GM12878 (cell line): ENCODE results near the gene TXN2. TPM values are rescaled to one million over a fixed set of nuclear protein-coding genes. Genes with fewer than 3 reads are reported as not detected.

Experiments used
- ATAC-seq: fragments of 200-7000 bp; cut with Tn5 transposase; 3 replicates; pipeline ENCODE4 v1.9.1; 2020; ENCODE audit warnings: mild to moderate bottlenecking, moderate library complexity
- BruUV-seq: library from RNA; stranded (reverse); fragments of 400-500 nt; replicated peaks from 2 replicates; lab custom pipeline; 2021; lab: Mats Ljungman, UMichigan
- CTCF ChIA-PET: fragments of 300-600 bp; sonication (Branson Sonifier 250); formaldehyde crosslinking; extraction: SDS; loops from one replicate; lab custom pipeline; 2021; ENCODE audit warnings: inconsistent platforms; lab: Yijun Ruan, JAX
- POLR2A ChIA-PET: fragments of 350-600 bp; formaldehyde crosslinking; extraction: SDS; loops from one replicate; lab custom pipeline; 2021; ENCODE audit warnings: inconsistent platforms; lab: Charles Lee
- RAD21 ChIA-PET: fragments of 300-600 bp; sonication (Branson Sonifier 250); formaldehyde crosslinking; loops from one replicate; lab custom pipeline; 2023; ENCODE audit warnings: antibody characterized with exemption; ENCODE audit not compliant: unreplicated experiment; lab: Charles Lee
- SMC1A ChIA-PET: fragments of 300-600 bp; sonication (Branson Sonifier 250); formaldehyde crosslinking; loops from one replicate; lab custom pipeline; 2023; ENCODE audit not compliant: unreplicated experiment, uncharacterized antibody; lab: Charles Lee
- DNase-seq: peaks from one replicate; pipeline ENCODE4 v3.0.0-alpha.2; 2011; ENCODE audit warnings: low read depth, low spot score
- FAIRE-seq: peaks from 3 replicates; lab custom pipeline; 2011; peaks lifted over from hg19 to GRCh38; lab: Jason Lieb, UNC
- H2AFZ ChIP-seq: 2 replicates; pipeline ENCODE4 v1.6.0; 2011; ENCODE audit warnings: low read depth, low read length, control low read depth; ENCODE audit not compliant: control insufficient read depth
- H3K27ac ChIP-seq: 2 replicates; pipeline ENCODE4 v1.5.1; 2011; ENCODE audit warnings: control low read depth; ENCODE audit not compliant: control insufficient read depth, insufficient read depth
- H3K27me3 ChIP-seq, 2 experiments: replicated peaks in 1 of 2; 2 replicates each; pipeline versions ENCODE4 v1.6.0 to v1.6.1; 2011; ENCODE audit warnings: low read length in 1 of 2; ENCODE audit not compliant: control insufficient read depth in 2 of 2, insufficient read depth in 2 of 2
- H3K36me3 ChIP-seq, 2 experiments: 2 replicates each; pipeline ENCODE4 v1.5.1; 2011; ENCODE audit warnings: low read length in 1 of 2; ENCODE audit not compliant: control insufficient read depth in 2 of 2, insufficient read depth in 2 of 2
- H3K4me1 ChIP-seq: 2 replicates; pipeline ENCODE4 v1.6.1; 2011; ENCODE audit warnings: mild to moderate bottlenecking, low read length, moderate library complexity, mixed read lengths; ENCODE audit not compliant: control insufficient read depth, insufficient read depth
- H3K4me2 ChIP-seq: 2 replicates; pipeline ENCODE4 v1.6.0; 2011; ENCODE audit warnings: control low read depth; ENCODE audit not compliant: control insufficient read depth, insufficient read depth
- H3K4me3 ChIP-seq: fragments of 200-600 bp; sonication (generic); 2 replicates; pipeline ENCODE4 v1.5.1; 2016
- H3K79me2 ChIP-seq: 2 replicates; pipeline ENCODE4 v1.6.0; 2011; ENCODE audit warnings: low read length; ENCODE audit not compliant: control insufficient read depth, insufficient read depth
- H3K9ac ChIP-seq: 2 replicates; pipeline ENCODE4 v1.8.0; 2011; ENCODE audit warnings: low read length, control low read depth, mixed read lengths; ENCODE audit not compliant: control insufficient read depth, insufficient read depth
- H3K9me3 ChIP-seq: replicated peaks from 3 replicates; pipeline ENCODE4 v1.5.1; 2011; ENCODE audit warnings: mild to moderate bottlenecking, low read length; ENCODE audit not compliant: control insufficient read depth, insufficient read depth
- H4K20me1 ChIP-seq: 2 replicates; pipeline ENCODE4 v1.6.0; 2011; ENCODE audit not compliant: control insufficient read depth, insufficient read depth
- HDAC2 ChIP-seq: fragments of 200-600 bp; sonication (generic); IDR thresholded peaks from 2 replicates; pipeline ENCODE4 v1.6.1; 2017
- NR2F1 ChIP-seq: fragments of 450-650 bp; conservative IDR thresholded peaks from 2 replicates; pipeline ENCODE4 v1.6.1; 2017; ENCODE audit warnings: mild to moderate bottlenecking
- WGBS: methylation state at CpG from one replicate; pipeline ENCODE4 v1.1.6; 2016; ENCODE audit warnings: low lambda C conversion rate; ENCODE audit not compliant: insufficient replicate concordance, insufficient coverage; ENCODE audit errors: missing lambda C conversion rate; 5-methylcytosine and 5-hydroxymethylcytosine counted together
- in situ Hi-C: fragments of 300-500 bp; cut with MboI; formaldehyde crosslinking; loops from 9 replicates; pipeline ENCODE4 v1.14.3; 2018; ENCODE audit warnings: mixed read lengths
- intact Hi-C: fragments of 100-400 bp; cut with micrococcal nuclease; formaldehyde crosslinking; loops from one replicate; pipeline ENCODE4 v1.14.2; 2022; ENCODE audit not compliant: unreplicated experiment
- polyA plus RNA-seq, 11 experiments: library from polyadenylated mRNA; depleted of rRNA in 4 of 11; unstranded in 6 of 11; stranded (reverse) in 5 of 11; fragments of >200 nt; fragmentation: Nextera tagmentation in 4 of 11; fragmentation: Illumina TruSeq in 1 of 11; extraction: Ambion mirVana in 4 of 11; extraction: Trizol in 1 of 11; gene quantifications; 1 replicate in 1 of 11; 2 replicates in 10 of 11; pipeline versions ENCODE4 v1.2.1 to v1.2.3, GENCODE V29; 2011 to 2016; ENCODE audit warnings: inconsistent platforms in 2 of 11, missing spikeins in 2 of 11, low read depth in 1 of 11
- total RNA-seq, 4 experiments: library from RNA; depleted of rRNA in 3 of 4; stranded (reverse); fragments of >200 nt in 3 of 4; fragmentation: Illumina TruSeq in 1 of 4; extraction: Trizol in 1 of 4; gene quantifications; 2 replicates each; pipeline versions ENCODE4 v1.2.1 to v1.2.3, GENCODE V29; 2013 to 2021
- TF ChIP-seq, protein P1 (sequence below): fragments of 450-650 bp; formaldehyde crosslinking; IDR thresholded peaks from 2 replicates; pipeline ENCODE4 v1.4.0; 2020; ENCODE audit warnings: mild to moderate bottlenecking, moderate library complexity

Gene TXN2
- total and polyA plus RNA-seq, 10 of the 15 experiments (the other 5 are each of a cell fraction or from before 2014, with no cell fraction given): 70.2 to 350 (median 183) TPM

DNA sequence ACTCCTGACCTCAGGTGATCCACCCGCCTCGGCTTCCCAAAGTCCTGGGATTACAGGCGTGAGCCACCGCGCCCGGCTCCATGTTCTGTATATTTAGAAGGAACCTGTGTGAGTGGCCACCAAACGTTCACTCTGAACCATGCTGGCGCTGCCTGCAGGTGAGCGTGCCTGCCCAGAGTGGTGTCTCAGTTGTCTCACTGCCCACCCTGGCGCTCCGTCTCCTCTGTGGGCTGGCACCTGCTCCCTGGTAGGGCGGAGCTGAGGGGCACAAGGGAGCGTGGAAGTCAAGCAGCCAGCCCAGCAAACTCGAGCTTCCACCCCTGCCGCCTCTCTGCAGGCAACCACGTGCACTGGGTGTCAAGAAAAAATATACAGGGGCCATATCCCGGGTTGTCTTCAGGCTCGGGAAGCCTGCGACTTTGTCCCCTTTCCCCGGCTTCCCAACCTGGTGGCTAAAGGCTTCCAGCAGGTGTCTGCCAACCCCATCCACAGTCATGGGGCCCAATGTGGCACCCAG lies 16.7 kb downstream of the TXN2 start:
- no peak for ATAC-seq
- H3K27me3 ChIP-seq: no peaks in the 10 kb centered on the region
- H3K79me2 ChIP-seq: no peaks in the 10 kb centered on the region
- intact Hi-C loops: no loop called here
- no TSS peak for BruUV-seq
- 82% methylated on average over 20 of the region's 20 CpGs for WGBS
- ChIA-PET SMC1A (no interaction called here), POLR2A (no interaction called here), RAD21 (no interaction called here), CTCF (no interaction called here)
- no peak overlapping the region for H3K4me2 ChIP-seq
- no peak overlapping the region for H2AFZ ChIP-seq
- no peak for DNase-seq
- no peaks in the 10 kb centered on the region for H3K9me3 ChIP-seq
- in situ Hi-C loops: loop anchor here (5.0 kb wide), 1 partner anchor 157 kb away; no protein-coding TSS in a partner anchor
- H3K4me1 ChIP-seq: no peaks in the 10 kb centered on the region
- H3K9ac ChIP-seq: no peak overlapping the region
- H3K4me3 ChIP-seq: no peak overlapping the region
- TF ChIP-seq NR2F1 (no peak), HDAC2 (no peak)
- TF ChIP-seq, protein P1, sequence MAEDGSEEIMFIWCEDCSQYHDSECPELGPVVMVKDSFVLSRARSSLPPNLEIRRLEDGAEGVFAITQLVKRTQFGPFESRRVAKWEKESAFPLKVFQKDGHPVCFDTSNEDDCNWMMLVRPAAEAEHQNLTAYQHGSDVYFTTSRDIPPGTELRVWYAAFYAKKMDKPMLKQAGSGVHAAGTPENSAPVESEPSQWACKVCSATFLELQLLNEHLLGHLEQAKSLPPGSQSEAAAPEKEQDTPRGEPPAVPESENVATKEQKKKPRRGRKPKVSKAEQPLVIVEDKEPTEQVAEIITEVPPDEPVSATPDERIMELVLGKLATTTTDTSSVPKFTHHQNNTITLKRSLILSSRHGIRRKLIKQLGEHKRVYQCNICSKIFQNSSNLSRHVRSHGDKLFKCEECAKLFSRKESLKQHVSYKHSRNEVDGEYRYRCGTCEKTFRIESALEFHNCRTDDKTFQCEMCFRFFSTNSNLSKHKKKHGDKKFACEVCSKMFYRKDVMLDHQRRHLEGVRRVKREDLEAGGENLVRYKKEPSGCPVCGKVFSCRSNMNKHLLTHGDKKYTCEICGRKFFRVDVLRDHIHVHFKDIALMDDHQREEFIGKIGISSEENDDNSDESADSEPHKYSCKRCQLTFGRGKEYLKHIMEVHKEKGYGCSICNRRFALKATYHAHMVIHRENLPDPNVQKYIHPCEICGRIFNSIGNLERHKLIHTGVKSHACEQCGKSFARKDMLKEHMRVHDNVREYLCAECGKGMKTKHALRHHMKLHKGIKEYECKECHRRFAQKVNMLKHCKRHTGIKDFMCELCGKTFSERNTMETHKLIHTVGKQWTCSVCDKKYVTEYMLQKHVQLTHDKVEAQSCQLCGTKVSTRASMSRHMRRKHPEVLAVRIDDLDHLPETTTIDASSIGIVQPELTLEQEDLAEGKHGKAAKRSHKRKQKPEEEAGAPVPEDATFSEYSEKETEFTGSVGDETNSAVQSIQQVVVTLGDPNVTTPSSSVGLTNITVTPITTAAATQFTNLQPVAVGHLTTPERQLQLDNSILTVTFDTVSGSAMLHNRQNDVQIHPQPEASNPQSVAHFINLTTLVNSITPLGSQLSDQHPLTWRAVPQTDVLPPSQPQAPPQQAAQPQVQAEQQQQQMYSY (CRISPR knock-in tag): no peak
- H3K36me3 ChIP-seq: peaks cover 0 to 15% of the 10 kb centered on the region in 2 experiments; a peak in 3 of 4 replicates
- H3K27ac ChIP-seq: no peak overlapping the region
- no peaks in the 10 kb centered on the region for H4K20me1 ChIP-seq
- FAIRE-seq: no peak
